MG63 (cell line): ENCODE data around the gene CCT5. TPM values are rescaled to one million over a fixed set of nuclear protein-coding genes. Genes with fewer than 3 reads are reported as not detected.
"Not testable (repeated sequence)": the region's sequence is repeated elsewhere in the genome, so short reads cannot be mapped to it uniquely, and the experiment has no call there.

Source experiments
- DNase-seq: peaks from one replicate; pipeline ENCODE4 v3.0.0-alpha.2; 2020
- H3K27me3 ChIP-seq: fragments of 250-450 bp; sonication (Bioruptor Pico); 2 replicates; pipeline ENCODE4 v1.5.1; 2020; ENCODE audit warnings: mild to moderate bottlenecking, moderate library complexity
- H3K36me3 ChIP-seq: fragments of 250-450 bp; sonication (Bioruptor Pico); 2 replicates; pipeline ENCODE4 v1.5.1; 2020; ENCODE audit warnings: mild to moderate bottlenecking, moderate library complexity
- H3K4me3 ChIP-seq: fragments of 250-450 bp; sonication (Bioruptor Pico); 2 replicates; pipeline ENCODE4 v1.5.1; 2020; ENCODE audit warnings: mild to moderate bottlenecking, moderate library complexity
- H3K9me3 ChIP-seq: fragments of 250-450 bp; sonication (Bioruptor Pico); 2 replicates; pipeline ENCODE4 v1.5.1; 2020; ENCODE audit warnings: mild to moderate bottlenecking, moderate library complexity
- total RNA-seq: library from RNA; depleted of rRNA; stranded (reverse); fragments of >200 nt; shearing (Covaris generic); gene quantifications from 2 replicates; pipeline ENCODE4 v1.2.3, GENCODE V29; 2014; ENCODE audit warnings: low replicate concordance

Gene CCT5
- total RNA-seq, 1 experiment from 2014 or later: 1,634 TPM

- Histone ChIP-seq H3K36me3 (peaks cover 74% of the 10 kb centered on the region), H3K4me3 (no peak overlapping the region), H3K27me3 (no peaks in the 10 kb centered on the region), H3K9me3 (no peaks in the 10 kb centered on the region)
- DNase-seq: no peak
These were observed 14.5 kb downstream of the CCT5 start for GRCh38 chr5:10264604-10265003.

- peaks cover 65% of the 10 kb centered on the region for H3K36me3 ChIP-seq
- DNase-seq: no peak
- no peaks in the 10 kb centered on the region for H3K27me3 ChIP-seq
- no peak overlapping the region for H3K4me3 ChIP-seq
- no peaks in the 10 kb centered on the region for H3K9me3 ChIP-seq
These were observed 15.4 kb downstream of the CCT5 start for GRCh38 chr5:10265245-10266109.

GRCh38 chr5:10266137-10266536 lies 16.1 kb downstream of the CCT5 start:
- H3K4me3 ChIP-seq: no peak overlapping the region
- H3K36me3 ChIP-seq: peaks cover 59% of the 10 kb centered on the region
- H3K27me3 ChIP-seq: no peaks in the 10 kb centered on the region
- no peaks in the 10 kb centered on the region for H3K9me3 ChIP-seq
- DNase-seq: no peak

- no peaks in the 10 kb centered on the region for H3K9me3 ChIP-seq
- H3K36me3 ChIP-seq: peaks cover 52% of the 10 kb centered on the region
- no peaks in the 10 kb centered on the region for H3K27me3 ChIP-seq
- no peak for DNase-seq
- H3K4me3 ChIP-seq: no peak overlapping the region
These were observed 16.8 kb downstream of the CCT5 start for GRCh38 chr5:10266839-10267238.

GRCh38 chr5:10268100-10268499 lies 18.0 kb downstream of the CCT5 start:
- Histone ChIP-seq H3K36me3 (peaks cover 39% of the 10 kb centered on the region), H3K27me3 (no peaks in the 10 kb centered on the region), H3K4me3 (no peak overlapping the region), H3K9me3 (no peaks in the 10 kb centered on the region)
- no peak for DNase-seq

- peaks cover 4% of the 10 kb centered on the region for H3K36me3 ChIP-seq
- H3K9me3 ChIP-seq: no peaks in the 10 kb centered on the region
- no peaks in the 10 kb centered on the region for H3K27me3 ChIP-seq
- H3K4me3 ChIP-seq: no peak overlapping the region
- DNase-seq: no peak
These were observed 22.2 kb downstream of the CCT5 start for GRCh38 chr5:10272053-10272874.

- H3K9me3 ChIP-seq, H3K27me3 ChIP-seq, H3K4me3 ChIP-seq, H3K36me3 ChIP-seq, DNase-seq: not testable (repeated sequence)
These were observed 22.8 kb downstream of the CCT5 start for GRCh38 chr5:10272875-10273209.

- Histone ChIP-seq H3K36me3 (peaks cover 6% of the 10 kb centered on the region), H3K4me3 (no peak overlapping the region), H3K27me3 (no peaks in the 10 kb centered on the region), H3K9me3 (no peaks in the 10 kb centered on the region)
- DNase-seq: no peak
These were observed 25.4 kb downstream of the CCT5 start for GRCh38 chr5:10275460-10275859.

- no peak overlapping the region for H3K4me3 ChIP-seq
- H3K27me3 ChIP-seq: no peaks in the 10 kb centered on the region
- H3K9me3 ChIP-seq: no peaks in the 10 kb centered on the region
- DNase-seq: no peak
- peaks cover 8% of the 10 kb centered on the region for H3K36me3 ChIP-seq
These were observed 25.9 kb downstream of the CCT5 start for GRCh38 chr5:10275991-10276390.

GRCh38 chr5:10276691-10277090 lies 26.6 kb downstream of the CCT5 start:
- Histone ChIP-seq H3K9me3 (no peaks in the 10 kb centered on the region), H3K4me3 (no peak overlapping the region), H3K27me3 (no peaks in the 10 kb centered on the region), H3K36me3 (peaks cover 8% of the 10 kb centered on the region)
- no peak for DNase-seq

GRCh38 chr5:10277773-10278630 lies 27.9 kb downstream of the CCT5 start:
- H3K4me3 ChIP-seq: no peak overlapping the region
- DNase-seq: no peak
- peaks cover 8% of the 10 kb centered on the region for H3K36me3 ChIP-seq
- H3K9me3 ChIP-seq: no peaks in the 10 kb centered on the region
- no peaks in the 10 kb centered on the region for H3K27me3 ChIP-seq

GRCh38 chr5:10278658-10279279 lies 28.7 kb downstream of the CCT5 start:
- Histone ChIP-seq H3K4me3 (no peak overlapping the region), H3K36me3 (peaks cover 13% of the 10 kb centered on the region), H3K9me3 (no peaks in the 10 kb centered on the region), H3K27me3 (no peaks in the 10 kb centered on the region)
- DNase-seq: no peak

GRCh38 chr5:10279328-10279727 lies 29.2 kb downstream of the CCT5 start:
- Histone ChIP-seq H3K4me3 (no peak overlapping the region), H3K27me3 (no peaks in the 10 kb centered on the region), H3K9me3 (no peaks in the 10 kb centered on the region), H3K36me3 (peaks cover 15% of the 10 kb centered on the region)
- no peak for DNase-seq

- no peak for DNase-seq
- no peaks in the 10 kb centered on the region for H3K9me3 ChIP-seq
- H3K4me3 ChIP-seq: no peak overlapping the region
- no peaks in the 10 kb centered on the region for H3K27me3 ChIP-seq
- H3K36me3 ChIP-seq: peaks cover 21% of the 10 kb centered on the region
These were observed 30.0 kb downstream of the CCT5 start for GRCh38 chr5:10279925-10280720.

GRCh38 chr5:10283927-10284635 lies 34.0 kb downstream of the CCT5 start:
- H3K36me3 ChIP-seq: peaks cover 46% of the 10 kb centered on the region
- H3K9me3 ChIP-seq: no peaks in the 10 kb centered on the region
- no peaks in the 10 kb centered on the region for H3K27me3 ChIP-seq
- peak; percentile 67 for DNase-seq
- no peak overlapping the region for H3K4me3 ChIP-seq
